ENCODE data around the gene SMCO4.

DNA sequence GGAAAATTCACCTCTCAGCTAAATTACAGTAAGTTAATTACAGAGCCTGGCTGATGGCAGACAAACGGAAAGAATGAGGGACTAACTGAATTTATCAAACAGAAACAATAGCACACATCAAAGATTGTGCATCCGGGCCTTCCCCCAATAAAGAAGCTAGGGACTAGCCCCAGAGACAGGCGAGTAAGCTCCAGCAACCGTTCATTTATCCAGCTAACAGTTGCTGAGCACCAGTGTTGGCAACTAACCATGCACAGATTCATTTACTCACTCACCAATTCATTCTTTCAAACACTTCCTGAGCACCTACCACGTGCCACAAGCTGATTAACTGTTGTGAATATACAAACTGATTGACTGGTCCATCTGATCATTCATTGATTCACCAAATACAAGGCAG lies 51.2 kb downstream of the SMCO4 start:
- TF ChIP-seq POLR2A (IDR thresholded peaks at IDR 0.05), result no peak
- no peak for TF ChIP-seq CTCF (IDR thresholded peaks at IDR 0.05)

All from sigmoid colon (tissue), 3 donors.